Lower lobe of right lung (tissue), 2 donors: ENCODE results near the gene KRTAP10-6. TPM values are rescaled to one million over a fixed set of nuclear protein-coding genes. Genes with fewer than 3 reads are reported as not detected.
"Not testable (repeated sequence)": the region's sequence is repeated elsewhere in the genome, so short reads cannot be mapped to it uniquely, and the experiment has no call there.

Experiments used
- ATAC-seq, 2 donors: fragments of 200-7000 bp; cut with Tn5 transposase; one replicate each; pipeline ENCODE4 v1.9.1; 2020 to 2022; ENCODE audit warnings: mild to moderate bottlenecking in 2 of 2, moderate library complexity in 2 of 2
- DNase-seq: peaks from one replicate; pipeline ENCODE4 v3.0.0-alpha.2; 2020
- H3K27ac ChIP-seq: fragments of 200-600 bp; one replicate; pipeline ENCODE4 v1.8.0; 2022
- H3K27me3 ChIP-seq: fragments of 200-600 bp; one replicate; pipeline ENCODE4 v1.8.0; 2022; ENCODE audit warnings: low read depth
- H3K36me3 ChIP-seq: fragments of 200-600 bp; one replicate; pipeline ENCODE4 v1.8.0; 2022; ENCODE audit warnings: mild to moderate bottlenecking
- H3K4me1 ChIP-seq: fragments of 200-600 bp; one replicate; pipeline ENCODE4 v1.8.0; 2022
- H3K4me3 ChIP-seq: fragments of 200-600 bp; one replicate; pipeline ENCODE4 v1.8.0; 2022; ENCODE audit warnings: mild to moderate bottlenecking
- H3K9me3 ChIP-seq: fragments of 200-600 bp; one replicate; pipeline ENCODE4 v1.8.0; 2022
- intact Hi-C: fragments of 100-400 bp; cut with DNase I; formaldehyde crosslinking; loops from one replicate; pipeline ENCODE4 v1.11.0; 2022
- total RNA-seq: library from RNA; stranded (reverse); fragmentation: NEBNext Ultra II Directional; extraction: Animal tissue kit (Norgen Biotek cat#: 25700); gene quantifications from one replicate; pipeline ENCODE4 v1.2.1, GENCODE V29; 2021
- TF ChIP-seq, protein P1 (sequence below): fragments of 200-600 bp; IDR thresholded peaks from one replicate; pipeline ENCODE4 v1.8.0; 2022; ENCODE audit warnings: antibody characterized with exemption, mild to moderate bottlenecking
- donor health status: DM: no; HTN: yes; CAD: no; lungs with severe emphysema.

Gene KRTAP10-6
- total RNA-seq, 1 donor from 2014 or later: not detected

DNA sequence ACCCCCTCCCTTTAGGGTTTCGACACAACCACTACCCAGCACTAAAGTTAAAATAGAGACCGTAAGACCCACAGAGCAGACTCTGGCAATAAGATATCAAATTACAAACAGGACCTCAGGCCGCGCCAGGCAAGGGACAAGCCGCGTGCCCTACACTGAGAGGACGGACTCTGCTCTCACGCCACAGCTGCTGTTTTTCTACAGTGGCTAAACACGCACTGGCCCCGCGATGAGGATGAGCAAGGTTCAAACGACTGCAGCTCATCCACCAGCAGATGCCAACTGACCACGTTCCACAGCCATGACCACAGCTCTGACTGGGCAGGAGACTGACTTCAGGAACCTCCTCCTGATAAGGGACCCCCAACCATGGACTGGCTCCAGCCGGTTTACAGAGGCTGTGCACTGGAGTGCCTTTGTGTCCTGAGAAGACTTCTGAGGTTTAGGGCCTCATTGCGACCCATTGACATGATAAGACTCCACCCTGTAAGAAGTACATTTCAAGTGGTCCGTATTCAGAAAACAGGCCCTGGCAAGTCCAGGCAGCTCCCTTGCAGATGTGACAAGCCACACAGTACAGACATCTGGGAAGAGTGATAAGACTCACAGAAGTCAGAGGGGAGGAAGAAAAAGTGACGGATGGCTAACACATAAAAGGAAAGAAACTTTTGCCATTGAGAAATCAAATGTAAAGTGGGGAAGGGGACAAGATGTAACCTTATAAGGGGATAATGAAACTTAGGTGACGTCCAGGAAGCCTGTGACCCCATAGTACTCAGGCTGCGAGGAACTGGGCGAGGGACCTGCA is 1.5 kb upstream of the KRTAP10-6 start:
- Histone ChIP-seq H3K27ac (no peak overlapping the region), H3K4me3 (no peak overlapping the region), H3K9me3 (no peaks in the 10 kb centered on the region), H3K4me1 (no peaks in the 10 kb centered on the region), H3K27me3 (peaks cover 21% of the 10 kb centered on the region), H3K36me3 (no peaks in the 10 kb centered on the region)
- intact Hi-C loops: no loop called here
- TF ChIP-seq, protein P1, sequence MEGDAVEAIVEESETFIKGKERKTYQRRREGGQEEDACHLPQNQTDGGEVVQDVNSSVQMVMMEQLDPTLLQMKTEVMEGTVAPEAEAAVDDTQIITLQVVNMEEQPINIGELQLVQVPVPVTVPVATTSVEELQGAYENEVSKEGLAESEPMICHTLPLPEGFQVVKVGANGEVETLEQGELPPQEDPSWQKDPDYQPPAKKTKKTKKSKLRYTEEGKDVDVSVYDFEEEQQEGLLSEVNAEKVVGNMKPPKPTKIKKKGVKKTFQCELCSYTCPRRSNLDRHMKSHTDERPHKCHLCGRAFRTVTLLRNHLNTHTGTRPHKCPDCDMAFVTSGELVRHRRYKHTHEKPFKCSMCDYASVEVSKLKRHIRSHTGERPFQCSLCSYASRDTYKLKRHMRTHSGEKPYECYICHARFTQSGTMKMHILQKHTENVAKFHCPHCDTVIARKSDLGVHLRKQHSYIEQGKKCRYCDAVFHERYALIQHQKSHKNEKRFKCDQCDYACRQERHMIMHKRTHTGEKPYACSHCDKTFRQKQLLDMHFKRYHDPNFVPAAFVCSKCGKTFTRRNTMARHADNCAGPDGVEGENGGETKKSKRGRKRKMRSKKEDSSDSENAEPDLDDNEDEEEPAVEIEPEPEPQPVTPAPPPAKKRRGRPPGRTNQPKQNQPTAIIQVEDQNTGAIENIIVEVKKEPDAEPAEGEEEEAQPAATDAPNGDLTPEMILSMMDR: no peak
- ATAC-seq (no peak), DNase-seq (no peak)

DNA sequence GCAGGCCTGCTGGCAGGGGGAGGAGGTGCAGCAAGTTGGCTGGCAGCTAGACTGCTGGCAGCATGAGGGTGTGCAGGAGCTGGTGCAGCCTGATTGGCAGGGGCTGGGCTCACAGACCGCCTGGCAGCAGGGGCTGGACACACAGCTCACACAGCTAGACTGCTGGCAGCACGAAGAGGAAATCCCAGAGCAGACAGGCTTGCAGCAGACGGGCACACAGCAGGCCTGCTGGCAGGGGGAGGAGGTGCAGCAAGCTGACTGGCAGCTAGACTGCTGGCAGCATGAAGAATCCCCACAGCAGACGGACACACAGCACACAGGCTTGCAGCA is 539 bp downstream of the KRTAP10-6 start:
- H3K9me3 ChIP-seq, H3K4me1 ChIP-seq, H3K36me3 ChIP-seq, DNase-seq, intact Hi-C loops, H3K27ac ChIP-seq, ATAC-seq, H3K4me3 ChIP-seq: not testable (repeated sequence)
- H3K27me3 ChIP-seq: peaks cover 17% of the 10 kb centered on the region

DNA sequence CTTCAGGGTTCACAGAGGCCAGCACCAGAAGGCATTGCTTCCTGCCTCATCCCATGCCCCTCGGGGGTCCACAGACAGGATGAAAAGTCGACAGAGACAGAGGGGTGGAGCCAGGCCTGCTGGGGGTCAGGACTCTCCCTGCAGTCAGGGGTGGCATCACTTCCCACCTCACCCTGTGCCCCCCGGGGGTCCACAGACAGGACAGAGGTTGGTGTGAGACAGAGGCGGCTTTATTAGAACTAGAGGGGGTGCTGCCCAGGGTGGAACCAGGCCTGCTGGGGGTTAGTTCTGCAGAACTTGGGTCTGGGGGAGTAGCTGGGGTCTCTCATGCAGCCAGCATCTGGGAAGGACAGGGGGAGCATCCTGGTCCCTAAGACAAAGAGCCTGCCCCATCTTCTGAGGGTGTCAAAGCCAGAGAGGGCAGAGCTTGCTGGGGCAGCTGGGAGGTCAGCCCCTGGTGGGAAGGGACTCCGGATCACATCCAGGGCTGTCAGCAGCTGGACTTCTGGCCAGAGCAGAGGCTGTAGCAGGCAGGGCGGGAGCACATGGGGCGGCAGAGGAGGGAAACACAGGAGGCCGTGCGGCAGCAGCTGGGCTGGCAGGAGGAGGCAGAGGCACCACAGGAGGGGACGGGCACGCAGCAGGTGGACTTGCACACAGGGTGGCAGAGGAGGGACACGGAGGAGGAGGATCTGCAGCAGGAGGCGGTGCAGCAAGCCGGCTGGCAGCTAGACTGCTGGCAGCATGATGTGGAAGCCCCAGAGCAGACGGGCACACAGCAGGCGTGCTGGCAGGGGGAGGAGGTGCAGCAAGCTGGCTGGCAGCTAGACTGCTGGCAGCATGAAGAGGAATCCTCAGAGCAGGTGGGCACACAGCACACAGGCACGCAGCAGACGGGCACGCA is 1.2 kb downstream of the KRTAP10-6 start:
- H3K4me3 ChIP-seq, H3K36me3 ChIP-seq, H3K9me3 ChIP-seq, H3K4me1 ChIP-seq, ATAC-seq, H3K27ac ChIP-seq, DNase-seq, intact Hi-C loops: not testable (repeated sequence)
- peaks cover 23% of the 10 kb centered on the region for H3K27me3 ChIP-seq

DNA sequence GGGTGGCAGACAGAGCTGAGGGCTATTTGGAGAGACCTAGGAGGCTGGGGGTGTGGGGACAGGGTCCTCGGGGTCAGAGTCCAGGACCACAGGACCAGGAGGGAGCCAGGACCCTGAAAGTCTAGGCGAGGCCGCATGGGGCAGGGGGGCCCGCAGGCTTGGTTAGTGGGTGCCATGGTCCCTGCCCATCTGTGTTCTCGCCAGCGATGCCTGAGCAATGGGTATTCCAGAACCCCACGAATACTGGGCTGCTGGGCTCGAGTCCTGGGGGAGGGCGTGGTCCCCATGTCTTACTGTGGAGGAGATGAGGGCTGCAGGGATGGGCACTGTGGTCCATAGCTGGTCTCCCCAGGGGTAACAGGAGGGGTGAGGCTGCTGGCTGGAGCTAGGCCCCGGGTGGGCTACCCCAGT is 2.0 kb downstream of the KRTAP10-6 start:
- intact Hi-C loops: no loop called here
- peaks cover 25% of the 10 kb centered on the region for H3K27me3 ChIP-seq
- DNase-seq: no peak

DNA sequence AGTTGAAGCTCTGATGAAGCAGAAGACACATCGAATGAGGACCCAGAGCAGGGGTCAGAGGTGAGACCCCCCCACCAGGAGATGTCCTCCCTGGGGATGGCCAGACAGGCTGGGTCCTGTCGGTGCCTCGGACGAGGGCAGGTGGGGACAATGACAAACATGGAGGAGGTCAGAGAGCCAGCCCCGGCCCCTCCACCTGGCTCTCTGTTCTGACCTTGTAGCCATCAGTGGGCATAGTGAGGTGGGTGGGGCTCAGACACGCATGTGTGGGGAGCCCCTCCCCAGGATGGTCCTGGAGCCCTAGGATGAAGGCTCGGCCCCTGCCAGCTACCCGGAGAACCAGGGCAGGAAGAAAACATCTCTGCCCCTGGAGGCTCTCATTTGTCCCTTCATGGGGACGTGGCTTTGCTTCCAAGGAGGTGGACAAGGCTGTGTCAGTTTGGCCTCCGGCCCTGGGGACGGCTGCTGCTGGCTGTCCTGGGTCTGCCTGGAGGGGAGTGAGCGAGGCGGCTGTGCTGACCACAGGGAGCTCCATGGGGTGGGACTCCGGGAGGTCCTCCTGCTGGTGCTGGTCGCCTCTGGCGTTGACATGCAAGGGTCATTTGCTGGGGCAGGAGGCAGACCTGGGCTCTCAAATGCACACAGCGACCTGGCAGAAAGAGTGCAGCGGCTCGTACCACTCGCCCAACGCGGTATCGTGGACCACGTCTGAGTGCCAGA is 2.6 kb downstream of the KRTAP10-6 start:
- intact Hi-C loops: no loop called here
- ATAC-seq: peak in 1 of 2 donors; percentile 20
- peaks cover 25% of the 10 kb centered on the region for H3K27me3 ChIP-seq
- TF ChIP-seq, protein P1: no peak
- no peaks in the 10 kb centered on the region for H3K4me1 ChIP-seq
- DNase-seq: no peak
- H3K36me3 ChIP-seq: no peaks in the 10 kb centered on the region
- no peaks in the 10 kb centered on the region for H3K9me3 ChIP-seq
- no peak overlapping the region for H3K4me3 ChIP-seq
- no peak overlapping the region for H3K27ac ChIP-seq

More for the DNA sequence above, 2.0 kb downstream of the KRTAP10-6 start:
- TF ChIP-seq, protein P1: no peak
- Histone ChIP-seq H3K4me3 (no peak overlapping the region), H3K9me3 (no peaks in the 10 kb centered on the region), H3K27ac (no peak overlapping the region), H3K4me1 (no peaks in the 10 kb centered on the region), H3K36me3 (no peaks in the 10 kb centered on the region)
- ATAC-seq: peak in 1 of 2 donors; percentile 51

DNA sequence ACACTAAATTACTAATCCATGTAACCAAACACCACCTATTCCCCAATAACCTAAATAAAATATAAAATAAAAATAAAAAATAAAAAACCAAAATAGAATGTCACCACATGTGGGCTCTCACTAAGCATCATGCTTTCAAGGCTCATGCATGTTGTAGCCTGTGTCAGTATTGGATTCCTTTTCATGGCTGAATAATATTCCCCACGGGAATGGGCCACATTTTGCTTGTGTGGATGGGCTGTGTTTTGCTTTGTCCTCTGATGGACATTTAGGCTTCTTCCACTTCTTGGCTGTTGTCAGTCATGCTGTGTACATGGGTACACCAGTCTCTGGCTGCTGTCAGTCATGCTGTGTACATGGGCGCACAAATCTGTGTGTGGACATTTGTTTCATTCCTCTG is 3.2 kb downstream of the KRTAP10-6 start:
- no peak for ATAC-seq
- intact Hi-C loops: no loop called here
- peaks cover 30% of the 10 kb centered on the region for H3K27me3 ChIP-seq
- TF ChIP-seq, protein P1: no peak
- no peak for DNase-seq
- H3K36me3 ChIP-seq: no peaks in the 10 kb centered on the region
- no peak overlapping the region for H3K4me3 ChIP-seq
- no peak overlapping the region for H3K27ac ChIP-seq
- no peaks in the 10 kb centered on the region for H3K4me1 ChIP-seq
- no peaks in the 10 kb centered on the region for H3K9me3 ChIP-seq
